Activated naive CD8-positive, alpha-beta T cell treated with anti-CD3 and anti-CD28 coated beads, Interleukin-2, amount 50 U/mL, for 24 hours (primary cell): Measurements from ENCODE around the gene KCNJ10.

Experiments used
- ATAC-seq: fragments of 150-1000 bp; cut with Tn5 transposase; one replicate; pipeline ENCODE4 v1.10.0; 2021
- DNase-seq: peaks from one replicate; pipeline ENCODE4 v3.0.0; 2021
- H3K27ac Mint-ChIP-seq: one replicate; pipeline ENCODE4 v1.8.0; 2021; ENCODE audit warnings: mild to moderate bottlenecking, mixed read lengths
- H3K27me3 Mint-ChIP-seq: one replicate; pipeline ENCODE4 v1.8.0; 2021; ENCODE audit warnings: mixed read lengths
- H3K36me3 Mint-ChIP-seq: one replicate; pipeline ENCODE4 v1.8.0; 2021; ENCODE audit warnings: low read depth, mixed read lengths
- H3K4me1 Mint-ChIP-seq: one replicate; pipeline ENCODE4 v1.8.0; 2021; ENCODE audit warnings: mixed read lengths
- H3K4me3 Mint-ChIP-seq: one replicate; pipeline ENCODE4 v1.8.0; 2021; ENCODE audit warnings: mild to moderate bottlenecking, moderate library complexity, mixed read lengths
- H3K9me3 Mint-ChIP-seq: one replicate; pipeline ENCODE4 v1.8.0; 2021; ENCODE audit warnings: mixed read lengths

KCNJ10 gene

GRCh38 chr1:160082487-160082886, 12.5 kb upstream of the KCNJ10 start:
- Mint-ChIP-seq H3K9me3 (no peaks in the 10 kb centered on the region), H3K36me3 (peaks cover 15% of the 10 kb centered on the region), H3K4me1 (peaks cover 26% of the 10 kb centered on the region), H3K4me3 (no peak overlapping the region), H3K27ac (no peak overlapping the region), H3K27me3 (peaks cover 46% of the 10 kb centered on the region)
- DNase-seq (no peak), ATAC-seq (no peak)

- ATAC-seq: no peak
- H3K4me1 Mint-ChIP-seq: peaks cover 26% of the 10 kb centered on the region
- no peaks in the 10 kb centered on the region for H3K9me3 Mint-ChIP-seq
- H3K36me3 Mint-ChIP-seq: peaks cover 13% of the 10 kb centered on the region
- H3K4me3 Mint-ChIP-seq: no peak within 1 kb of the TSS
- no peak for DNase-seq
- no peak within 1 kb of the TSS for H3K27ac Mint-ChIP-seq
- H3K27me3 Mint-ChIP-seq: peaks cover 54% of the 10 kb centered on the region
Measured at GRCh38 chr1:160081261-160081936, 11.4 kb upstream of the KCNJ10 start, which contains the start of gene KCNJ9. TSS of gene KCNJ9 (plus strand) at chr1:160081538. CDS start at chr1:160084031, 2,493 bp downstream.

- no peak for DNase-seq
- peaks cover 59% of the 10 kb centered on the region for H3K27me3 Mint-ChIP-seq
- no peak overlapping the region for H3K27ac Mint-ChIP-seq
- no peak overlapping the region for H3K4me3 Mint-ChIP-seq
- peaks cover 26% of the 10 kb centered on the region for H3K4me1 Mint-ChIP-seq
- no peaks in the 10 kb centered on the region for H3K9me3 Mint-ChIP-seq
- ATAC-seq: peak; percentile 33
- peaks cover 9% of the 10 kb centered on the region for H3K36me3 Mint-ChIP-seq
Measured at GRCh38 chr1:160080381-160081100, 10.6 kb upstream of the KCNJ10 start.

GRCh38 chr1:160079448-160079847, 9.5 kb upstream of the KCNJ10 start:
- H3K27ac Mint-ChIP-seq: no peak overlapping the region
- no peak for ATAC-seq
- H3K4me1 Mint-ChIP-seq: peaks cover 23% of the 10 kb centered on the region
- H3K9me3 Mint-ChIP-seq: no peaks in the 10 kb centered on the region
- H3K36me3 Mint-ChIP-seq: peaks cover 4% of the 10 kb centered on the region
- H3K4me3 Mint-ChIP-seq: no peak overlapping the region
- DNase-seq: no peak
- H3K27me3 Mint-ChIP-seq: peaks cover 59% of the 10 kb centered on the region

GRCh38 chr1:160078512-160079195, 8.7 kb upstream of the KCNJ10 start:
- ATAC-seq: peak; percentile 87
- H3K4me3 Mint-ChIP-seq: no peak overlapping the region
- no peaks in the 10 kb centered on the region for H3K9me3 Mint-ChIP-seq
- H3K27me3 Mint-ChIP-seq: peaks cover 59% of the 10 kb centered on the region
- peaks cover 19% of the 10 kb centered on the region for H3K4me1 Mint-ChIP-seq
- no peaks in the 10 kb centered on the region for H3K36me3 Mint-ChIP-seq
- no peak overlapping the region for H3K27ac Mint-ChIP-seq
- peak; percentile 73 for DNase-seq

GRCh38 chr1:160077486-160077885, 7.5 kb upstream of the KCNJ10 start:
- ATAC-seq: no peak
- Mint-ChIP-seq H3K4me3 (no peak overlapping the region), H3K36me3 (no peaks in the 10 kb centered on the region), H3K27ac (no peak overlapping the region), H3K9me3 (no peaks in the 10 kb centered on the region), H3K4me1 (peaks cover 19% of the 10 kb centered on the region), H3K27me3 (peaks cover 55% of the 10 kb centered on the region)
- DNase-seq: no peak

- H3K27me3 Mint-ChIP-seq: peaks cover 55% of the 10 kb centered on the region
- H3K9me3 Mint-ChIP-seq: no peaks in the 10 kb centered on the region
- H3K4me3 Mint-ChIP-seq: no peak overlapping the region
- H3K27ac Mint-ChIP-seq: no peak overlapping the region
- peaks cover 19% of the 10 kb centered on the region for H3K4me1 Mint-ChIP-seq
- H3K36me3 Mint-ChIP-seq: no peaks in the 10 kb centered on the region
- no peak for DNase-seq
- ATAC-seq: no peak
Measured at GRCh38 chr1:160076295-160076694, 6.3 kb upstream of the KCNJ10 start.

- H3K4me3 Mint-ChIP-seq: no peak overlapping the region
- H3K27me3 Mint-ChIP-seq: peaks cover 53% of the 10 kb centered on the region
- no peaks in the 10 kb centered on the region for H3K36me3 Mint-ChIP-seq
- no peaks in the 10 kb centered on the region for H3K9me3 Mint-ChIP-seq
- DNase-seq (no peak), ATAC-seq (no peak)
- H3K4me1 Mint-ChIP-seq: peaks cover 14% of the 10 kb centered on the region
- H3K27ac Mint-ChIP-seq: no peak overlapping the region
Measured at GRCh38 chr1:160075836-160076235, 5.9 kb upstream of the KCNJ10 start.

- Mint-ChIP-seq H3K36me3 (no peaks in the 10 kb centered on the region), H3K9me3 (no peaks in the 10 kb centered on the region), H3K4me3 (no peak overlapping the region), H3K4me1 (peaks cover 11% of the 10 kb centered on the region), H3K27me3 (peaks cover 50% of the 10 kb centered on the region), H3K27ac (no peak overlapping the region)
- no peak for ATAC-seq
- DNase-seq: no peak
Measured at GRCh38 chr1:160074865-160075264, 4.9 kb upstream of the KCNJ10 start.

- H3K27me3 Mint-ChIP-seq: peaks cover 37% of the 10 kb centered on the region
- no peak for ATAC-seq
Measured at GRCh38 chr1:160071289-160071688, 1.3 kb upstream of the KCNJ10 start.

GRCh38 chr1:160070243-160071163, 543 bp upstream of the KCNJ10 start:
- Mint-ChIP-seq H3K4me3 (peak overlapping the region; percentile 85), H3K4me1 (peaks cover 8% of the 10 kb centered on the region), H3K36me3 (no peaks in the 10 kb centered on the region), H3K9me3 (no peaks in the 10 kb centered on the region), H3K27ac (no peak overlapping the region), H3K27me3 (peaks cover 32% of the 10 kb centered on the region)
- DNase-seq (peak; percentile 79), ATAC-seq (peak; percentile 81)

More at GRCh38 chr1:160071289-160071688, 1.3 kb upstream of the KCNJ10 start:
- no peak for DNase-seq
- no peaks in the 10 kb centered on the region for H3K9me3 Mint-ChIP-seq
- H3K36me3 Mint-ChIP-seq: no peaks in the 10 kb centered on the region
- no peak overlapping the region for H3K4me3 Mint-ChIP-seq
- H3K4me1 Mint-ChIP-seq: peaks cover 8% of the 10 kb centered on the region
- H3K27ac Mint-ChIP-seq: no peak overlapping the region

GRCh38 chr1:160068225-160068624, 1.7 kb downstream of the KCNJ10 start:
- H3K27ac Mint-ChIP-seq: no peak overlapping the region
- peaks cover 30% of the 10 kb centered on the region for H3K27me3 Mint-ChIP-seq
- no peak overlapping the region for H3K4me3 Mint-ChIP-seq

GRCh38 chr1:160066829-160067745, 2.9 kb downstream of the KCNJ10 start:
- DNase-seq: no peak
- Mint-ChIP-seq H3K36me3 (no peaks in the 10 kb centered on the region), H3K27ac (no peak overlapping the region), H3K27me3 (peaks cover 28% of the 10 kb centered on the region), H3K9me3 (no peaks in the 10 kb centered on the region), H3K4me1 (peaks cover 8% of the 10 kb centered on the region), H3K4me3 (no peak overlapping the region)
- ATAC-seq: no peak

More at GRCh38 chr1:160068225-160068624, 1.7 kb downstream of the KCNJ10 start:
- no peaks in the 10 kb centered on the region for H3K9me3 Mint-ChIP-seq
- no peak for ATAC-seq
- peaks cover 8% of the 10 kb centered on the region for H3K4me1 Mint-ChIP-seq
- H3K36me3 Mint-ChIP-seq: no peaks in the 10 kb centered on the region
- no peak for DNase-seq
